Astrocyte of the cerebellum (primary cell): ENCODE data around the gene LYSMD2.

Source experiments
- DNase-seq: peaks from one replicate; pipeline ENCODE4 v3.0.0-alpha.2; 2011; ENCODE audit warnings: low read depth
- H3K4me3 ChIP-seq: 2 replicates; pipeline ENCODE4 v1.5.1; 2011; ENCODE audit warnings: mild to moderate bottlenecking, low read depth, low read length, moderate library complexity
- CTCF ChIP-seq: IDR thresholded peaks from 2 replicates; pipeline ENCODE4 v1.5.1; 2012; ENCODE audit warnings: low read length, low read depth, moderate library complexity, mild to moderate bottlenecking; ENCODE audit errors: missing control alignments
- in situ Hi-C: cut with HindIII; loops from 2 replicates; pipeline ENCODE4 v1.10.0; 2017; ENCODE audit warnings: low sequenced_read_pairs

LYSMD2 gene

GRCh38 chr15:51720201-51720995, 17.1 kb downstream of the LYSMD2 start:
- TF ChIP-seq CTCF, result no peak
- DNase-seq, result no peak
- in situ Hi-C loops, result no loop called here
- H3K4me3 ChIP-seq, result no peak overlapping the region

- TF ChIP-seq CTCF, result no peak
- DNase-seq, result no peak
- H3K4me3 ChIP-seq, result no peak overlapping the region
- in situ Hi-C loops, result no loop called here
These were observed 18.7 kb downstream of the LYSMD2 start for GRCh38 chr15:51718746-51719145.

- DNase-seq, result no peak
- TF ChIP-seq CTCF, result no peak
- in situ Hi-C loops, result no loop called here
- no peak overlapping the region for H3K4me3 ChIP-seq
These were observed 19.2 kb downstream of the LYSMD2 start for GRCh38 chr15:51718219-51718618.

GRCh38 chr15:51714911-51715310, 22.5 kb downstream of the LYSMD2 start:
- H3K4me3 ChIP-seq, result no peak overlapping the region
- no peak for TF ChIP-seq CTCF
- in situ Hi-C loops, result no loop called here
- no peak for DNase-seq

- no peak for TF ChIP-seq CTCF
- no peak overlapping the region for H3K4me3 ChIP-seq
- DNase-seq, result no peak
- in situ Hi-C loops, result no loop called here
These were observed 23.3 kb downstream of the LYSMD2 start for GRCh38 chr15:51714162-51714561.

GRCh38 chr15:51709031-51709430, 28.4 kb downstream of the LYSMD2 start:
- no peak for TF ChIP-seq CTCF
- DNase-seq, result no peak
- in situ Hi-C loops, result no loop called here
- no peak overlapping the region for H3K4me3 ChIP-seq
